Breast epithelium (tissue), 4 donors: ENCODE data around the gene SH3BP5. TPM values are rescaled to one million over a fixed set of nuclear protein-coding genes. Genes with fewer than 3 reads are reported as not detected.

ENCODE experiments used
- DNase-seq, 2 donors: peaks; one replicate each; pipeline ENCODE4 v3.0.0-alpha.2; 2019; ENCODE audit warnings: low spot score in 2 of 2
- H3K27ac ChIP-seq, 2 donors: fragments of 200-600 bp; sonication (generic) in 1 of 2; one replicate each; pipeline ENCODE4 v1.5.1; 2016 to 2019; ENCODE audit warnings: mild to moderate bottlenecking in 1 of 2
- H3K27me3 ChIP-seq, 2 donors: fragments of 200-600 bp; sonication (generic) in 1 of 2; one replicate each; pipeline versions ENCODE4 v1.5.1 to v1.6.0; 2017 to 2019; ENCODE audit warnings: control low read depth in 1 of 2, mild to moderate bottlenecking in 1 of 2
- H3K36me3 ChIP-seq: fragments of 200-600 bp; one replicate; pipeline ENCODE4 v1.5.1; 2019
- H3K4me1 ChIP-seq, 2 donors: fragments of 200-600 bp; sonication (generic); one replicate each; pipeline ENCODE4 v1.5.1; 2016 to 2019; ENCODE audit warnings: control low read depth in 1 of 2
- H3K4me3 ChIP-seq, 3 donors: fragments of 200-600 bp; sonication (generic); 1 replicate in 2 of 3; 2 replicates in 1 of 3; pipeline ENCODE4 v1.5.1; 2016 to 2019; ENCODE audit warnings: mild to moderate bottlenecking in 3 of 3, moderate library complexity in 2 of 3
- H3K9me3 ChIP-seq, 2 donors: fragments of 200-600 bp; sonication (generic) in 1 of 2; one replicate each; pipeline ENCODE4 v1.5.1; 2016 to 2019; ENCODE audit warnings: control low read depth in 1 of 2
- CTCF ChIP-seq, 3 donors: fragments of 450-650 bp; IDR thresholded peaks; one replicate each; pipeline ENCODE4 v1.5.1; 2016 to 2017; ENCODE audit warnings: antibody characterized with exemption in 3 of 3, mild to moderate bottlenecking in 3 of 3, moderate library complexity in 3 of 3
- POLR2A ChIP-seq: fragments of 450-650 bp; IDR thresholded peaks from one replicate; pipeline ENCODE4 v1.6.1; 2016; ENCODE audit warnings: antibody characterized with exemption, mild to moderate bottlenecking, moderate library complexity
- POLR2AphosphoS5 ChIP-seq, 3 donors: sonication (generic); formaldehyde crosslinking; IDR thresholded peaks; one replicate each; pipeline ENCODE4 v1.6.1; 2017; ENCODE audit warnings: antibody characterized with exemption in 3 of 3
- intact Hi-C: fragments of 100-400 bp; cut with DNase I; formaldehyde crosslinking; loops from one replicate; pipeline ENCODE4 v1.15.1; 2023; ENCODE audit warnings: low total_unique reads
- total RNA-seq, 3 donors: library from RNA; depleted of rRNA; stranded (reverse); fragments of >200 nt; gene quantifications; one replicate each; pipeline ENCODE4 v1.1.0, GENCODE V29; 2016

The SH3BP5 gene
- total RNA-seq, 3 donors from 2014 or later, result 56.9 to 96.2 (median 83.2) TPM

GRCh38 chr3:15342246-15342645 is 9.9 kb upstream of the SH3BP5 start:
- Histone ChIP-seq H3K4me1 (no peaks in the 10 kb centered on the region), H3K36me3 (no peaks in the 10 kb centered on the region), H3K4me3 (no peak overlapping the region), H3K9me3 (peaks cover 3 to 4% of the 10 kb centered on the region in 2 donors), H3K27me3 (no peaks in the 10 kb centered on the region), H3K27ac (no peak overlapping the region)
- TF ChIP-seq POLR2A (no peak), POLR2AphosphoS5 (IDR thresholded peaks at IDR 0.05) (no peak), CTCF (IDR thresholded peaks at IDR 0.05) (no peak)
- intact Hi-C loops, result no loop called here
- no peak for DNase-seq

DNA sequence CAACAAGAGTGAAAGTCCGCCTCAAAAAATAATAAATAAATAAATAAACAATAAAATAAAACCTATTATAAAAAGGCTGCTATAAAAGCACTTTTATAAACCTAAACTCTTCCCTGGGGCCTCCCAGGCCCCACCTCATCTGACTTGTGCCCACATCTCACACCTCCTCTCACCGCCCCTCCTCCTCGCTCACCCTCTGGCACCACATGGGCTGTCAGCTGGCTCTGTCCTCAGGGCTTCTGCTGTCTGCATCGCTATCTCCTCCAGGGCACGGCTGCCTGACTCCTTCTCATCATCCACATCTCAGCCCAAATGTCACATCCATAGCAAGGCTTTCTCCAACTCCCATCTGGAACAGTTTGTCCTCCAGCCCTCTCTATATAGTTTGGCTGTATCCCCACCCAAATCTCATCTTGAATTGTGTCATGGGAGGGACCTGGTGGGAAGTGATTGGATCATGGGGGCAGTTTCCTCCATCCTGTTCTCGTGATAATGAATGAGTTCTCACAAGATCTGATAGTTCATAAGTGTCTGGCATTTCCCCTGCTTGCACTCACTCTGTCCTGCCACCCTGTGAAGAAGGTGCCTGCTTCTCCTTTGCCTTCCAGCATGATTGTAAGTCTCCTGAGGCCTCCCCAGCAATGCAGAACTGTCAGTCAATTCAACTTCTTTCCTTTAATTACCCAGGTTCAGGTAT is 8.8 kb upstream of the SH3BP5 start:
- Histone ChIP-seq H3K36me3 (no peaks in the 10 kb centered on the region), H3K4me1 (no peaks in the 10 kb centered on the region), H3K4me3 (no peak overlapping the region), H3K9me3 (peaks cover 3 to 4% of the 10 kb centered on the region in 2 donors), H3K27ac (no peak overlapping the region), H3K27me3 (no peaks in the 10 kb centered on the region)
- intact Hi-C loops, result no loop called here
- TF ChIP-seq CTCF (IDR thresholded peaks at IDR 0.05) (no peak), POLR2A (no peak), POLR2AphosphoS5 (IDR thresholded peaks at IDR 0.05) (no peak)
- DNase-seq, result no peak

- intact Hi-C loops, result no loop called here
- peaks cover 3 to 4% of the 10 kb centered on the region in 2 donors for H3K9me3 ChIP-seq
- no peaks in the 10 kb centered on the region for H3K36me3 ChIP-seq
- no peaks in the 10 kb centered on the region for H3K27me3 ChIP-seq
- no peak for DNase-seq
- no peak overlapping the region for H3K4me3 ChIP-seq
- no peak overlapping the region for H3K27ac ChIP-seq
- H3K4me1 ChIP-seq, result no peaks in the 10 kb centered on the region
- TF ChIP-seq POLR2AphosphoS5 (IDR thresholded peaks at IDR 0.05) (no peak), POLR2A (no peak), CTCF (IDR thresholded peaks at IDR 0.05) (no peak)
Observed at GRCh38 chr3:15339786-15340215, 7.4 kb upstream of the SH3BP5 start.

- H3K36me3 ChIP-seq, result no peaks in the 10 kb centered on the region
- H3K27ac ChIP-seq, result no peak overlapping the region
- intact Hi-C loops, result no loop called here
- no peaks in the 10 kb centered on the region for H3K4me1 ChIP-seq
- H3K27me3 ChIP-seq, result no peaks in the 10 kb centered on the region
- no peak for DNase-seq
- TF ChIP-seq POLR2AphosphoS5 (IDR thresholded peaks at IDR 0.05) (no peak), CTCF (IDR thresholded peaks at IDR 0.05) (no peak), POLR2A (no peak)
- no peak overlapping the region for H3K4me3 ChIP-seq
- peaks cover 3 to 4% of the 10 kb centered on the region in 2 donors for H3K9me3 ChIP-seq
Observed at GRCh38 chr3:15339001-15339400, 6.6 kb upstream of the SH3BP5 start.

GRCh38 chr3:15337963-15338362 is 5.6 kb upstream of the SH3BP5 start:
- no peaks in the 10 kb centered on the region for H3K4me1 ChIP-seq
- no peak for TF ChIP-seq POLR2A
- TF ChIP-seq CTCF (IDR thresholded peaks at IDR 0.05), result no peak
- TF ChIP-seq POLR2AphosphoS5 (IDR thresholded peaks at IDR 0.05), result no peak
- no peak overlapping the region for H3K4me3 ChIP-seq
- H3K27me3 ChIP-seq, result no peaks in the 10 kb centered on the region
- no peak for DNase-seq
- intact Hi-C loops, result no loop called here
- H3K9me3 ChIP-seq, result no peaks in the 10 kb centered on the region
- H3K27ac ChIP-seq, result no peak overlapping the region
- no peaks in the 10 kb centered on the region for H3K36me3 ChIP-seq
